K562 (cell line): Measurements from ENCODE around the gene CTF1. TPM values are rescaled to one million over a fixed set of nuclear protein-coding genes. Genes with fewer than 3 reads are reported as not detected.

Source experiments
- ATAC-seq: fragments of 200-7000 bp; cut with Tn5 transposase; 3 replicates; pipeline ENCODE4 v1.9.1; 2020; ENCODE audit warnings: moderate library complexity
- BruUV-seq: library from RNA; stranded (reverse); fragments of 400-500 nt; replicated peaks from 2 replicates; lab custom pipeline; 2021; lab: Mats Ljungman, UMichigan
- CTCF ChIA-PET: fragments of 300-600 bp; formaldehyde crosslinking; extraction: SDS; loops from one replicate; lab custom pipeline; 2021; ENCODE audit warnings: low intra/inter-chr PET ratio; lab: Yijun Ruan, JAX
- POLR2A ChIA-PET: fragments of 300-600, 350-650 bp; sonication (Branson Sonifier 250); formaldehyde crosslinking; extraction: SDS; loops from one replicate; lab custom pipeline; 2021; ENCODE audit warnings: antibody characterized with exemption, inconsistent platforms; lab: Yijun Ruan, JAX
- DNase-seq, 4 experiments: peaks; one replicate each; pipeline versions ENCODE4 v3.0.0 to v3.0.0-alpha.2; 2011 to 2018; ENCODE audit warnings: low spot score in 3 of 4, mixed read lengths in 3 of 4; ENCODE audit errors: extremely low read depth in 1 of 4
- FAIRE-seq: peaks from 2 replicates; lab custom pipeline; 2011; peaks lifted over from hg19 to GRCh38; lab: Jason Lieb, UNC
- H2AFZ ChIP-seq: 2 replicates; pipeline ENCODE4 v1.6.0; 2011; ENCODE audit warnings: low read depth, low read length, control low read depth, inconsistent platforms
- H3K27ac ChIP-seq: fragments of 200-600 bp; 3 replicates; pipeline ENCODE4 v1.8.0; 2011; ENCODE audit warnings: low read depth, mild to moderate bottlenecking, control low read depth, inconsistent platforms, low read length, moderate library complexity, mixed read lengths; ENCODE audit errors: extremely low read depth
- H3K27me3 ChIP-seq, 2 experiments: fragments of 300-600 bp in 1 of 2; 2 replicates in 1 of 2; 3 replicates in 1 of 2; pipeline versions ENCODE4 v1.6.0 to v1.8.0; 2011; ENCODE audit warnings: inconsistent platforms in 2 of 2, low read length in 2 of 2, mild to moderate bottlenecking in 1 of 2, mixed read lengths in 1 of 2, moderate library complexity in 1 of 2; ENCODE audit not compliant: control insufficient read depth in 2 of 2, insufficient read depth in 2 of 2
- H3K36me3 ChIP-seq: fragments of 300-600 bp; 3 replicates; pipeline ENCODE4 v1.8.0; 2011; ENCODE audit warnings: mild to moderate bottlenecking, low read length, inconsistent platforms; ENCODE audit not compliant: control insufficient read depth, insufficient read depth
- H3K4me1 ChIP-seq, 2 experiments: fragments of 200-600 bp in 1 of 2; replicated peaks in 1 of 2; 2 replicates in 1 of 2; 3 replicates in 1 of 2; pipeline versions ENCODE4 v1.5.1 to v1.8.0; 2011; ENCODE audit warnings: inconsistent platforms in 2 of 2, low read length in 2 of 2, mild to moderate bottlenecking in 1 of 2, mixed read lengths in 1 of 2, moderate library complexity in 1 of 2; ENCODE audit not compliant: control insufficient read depth in 2 of 2, insufficient read depth in 2 of 2
- H3K4me2 ChIP-seq: 2 replicates; pipeline ENCODE4 v1.6.1; 2011; ENCODE audit warnings: low read length, control low read depth, inconsistent platforms, mixed read lengths; ENCODE audit not compliant: insufficient read depth
- H3K4me3 ChIP-seq: fragments of 200-600 bp; sonication (generic), shearing (Covaris generic); 2 replicates; pipeline ENCODE4 v1.5.1; 2016; ENCODE audit warnings: control low read depth, inconsistent platforms
- H3K79me2 ChIP-seq: fragments of 200-600 bp; 3 replicates; pipeline ENCODE4 v1.8.0; 2011; ENCODE audit warnings: low read length, inconsistent platforms; ENCODE audit not compliant: control insufficient read depth, insufficient read depth
- H3K9ac ChIP-seq, 2 experiments: 2 replicates each; pipeline versions ENCODE4 v1.6.0 to v1.6.1; 2011; ENCODE audit warnings: low read depth in 2 of 2, low read length in 2 of 2, control low read depth in 1 of 2, inconsistent platforms in 1 of 2, mild to moderate bottlenecking in 1 of 2, mixed read lengths in 1 of 2; ENCODE audit not compliant: insufficient read depth in 1 of 2
- H3K9me1 ChIP-seq: one replicate; pipeline ENCODE4 v1.6.0; 2011; ENCODE audit warnings: inconsistent platforms, mild to moderate bottlenecking, low read length, moderate library complexity; ENCODE audit not compliant: control insufficient read depth, insufficient read depth
- H3K9me3 ChIP-seq: replicated peaks from 2 replicates; pipeline ENCODE4 v1.5.1; 2011; ENCODE audit warnings: low read depth, low read length, inconsistent platforms; ENCODE audit not compliant: control insufficient read depth, insufficient read depth
- H4K20me1 ChIP-seq: replicated peaks from 2 replicates; pipeline ENCODE4 v1.6.1; 2011; ENCODE audit warnings: low read length, inconsistent platforms, mixed read lengths; ENCODE audit not compliant: control insufficient read depth, insufficient read depth
- DDX20 ChIP-seq: fragments of 450-650 bp; IDR thresholded peaks from 2 replicates; pipeline ENCODE4 v1.6.1; 2016; ENCODE audit warnings: missing genetic modification characterization, low read depth, mild to moderate bottlenecking, missing compliant biosample characterization, moderate library complexity
- EP400 ChIP-seq: fragments of 450-650 bp; IDR thresholded peaks from 2 replicates; pipeline ENCODE4 v1.6.1; 2017; ENCODE audit warnings: antibody characterized with exemption, mild to moderate bottlenecking, moderate library complexity
- FOXA3 ChIP-seq, 2 experiments: fragments of 450-650 bp in 1 of 2; sonication (generic) in 1 of 2; formaldehyde crosslinking; IDR thresholded peaks in 1 of 2; conservative IDR thresholded peaks in 1 of 2; 2 replicates each; pipeline versions ENCODE4 v1.4.0 to v1.8.0; 2020 to 2022; ENCODE audit warnings: mild to moderate bottlenecking in 2 of 2, missing genetic modification reagents in 1 of 2
- GTF2A2 ChIP-seq: IDR thresholded peaks from 2 replicates; pipeline ENCODE4 v1.6.1; 2016; ENCODE audit warnings: mild to moderate bottlenecking, missing genetic modification characterization, missing compliant biosample characterization
- HNRNPLL ChIP-seq: fragments of 200-400 bp; formaldehyde crosslinking; IDR thresholded peaks from 2 replicates; pipeline ENCODE4 v1.6.1; 2017; ENCODE audit warnings: low read length, low read depth, mild to moderate bottlenecking; ENCODE audit not compliant: poor library complexity, severe bottlenecking
- TAF7 ChIP-seq: fragments of 450-650 bp; IDR thresholded peaks from 2 replicates; pipeline ENCODE4 v1.6.1; 2016; ENCODE audit warnings: missing genetic modification characterization, missing compliant biosample characterization
- TFAM ChIP-seq: fragments of 250-450 bp; sonication (Bioruptor Pico); conservative IDR thresholded peaks from 2 replicates; pipeline ENCODE4 v1.5.0; 2021; ENCODE audit warnings: mild to moderate bottlenecking, moderate library complexity
- XRCC3 ChIP-seq: fragments of 450-650 bp; IDR thresholded peaks from 2 replicates; pipeline ENCODE4 v1.6.1; 2017; ENCODE audit warnings: mild to moderate bottlenecking, moderate library complexity
- ZNF217 ChIP-seq: sonication (generic); formaldehyde crosslinking; IDR thresholded peaks from 2 replicates; pipeline ENCODE4 v1.8.0; 2022; ENCODE audit warnings: mild to moderate bottlenecking, missing genetic modification reagents
- ZNF584 ChIP-seq: fragments of 200-800 bp; sonication (Bioruptor generic); IDR thresholded peaks from 2 replicates; pipeline ENCODE4 v1.6.1; 2016; ENCODE audit warnings: low read depth, mild to moderate bottlenecking, missing genetic modification characterization, missing compliant biosample characterization
- WGBS: fragments of 100-300 bp; shearing (Covaris generic); methylation state at CpG from one replicate; pipeline ENCODE4 v1.1.6; 2016; ENCODE audit warnings: low coverage, mixed read lengths; ENCODE audit not compliant: insufficient coverage; ENCODE audit errors: missing lambda C conversion rate; 5-methylcytosine and 5-hydroxymethylcytosine counted together
- in situ Hi-C: fragments of 300-500 bp; cut with MboI; formaldehyde crosslinking; loops from 4 replicates; pipeline ENCODE4 v1.15.0; 2018; ENCODE audit warnings: inconsistent platforms, mixed read lengths
- intact Hi-C: fragments of 100-400 bp; cut with micrococcal nuclease; formaldehyde crosslinking; loops from 2 replicates; pipeline ENCODE4 v1.14.2; 2022
- polyA plus RNA-seq, 8 experiments: library from polyadenylated mRNA; depleted of rRNA in 4 of 8; stranded (reverse) in 5 of 8; unstranded in 3 of 8; fragments of >200 nt; fragmentation: Nextera tagmentation in 2 of 8; fragmentation: Illumina TruSeq in 1 of 8; extraction: Ambion mirVana in 2 of 8; extraction: Trizol in 1 of 8; gene quantifications; 2 replicates each; pipeline versions ENCODE4 v1.2.1 to v1.2.3, GENCODE V29; 2011 to 2014; ENCODE audit warnings: inconsistent platforms in 1 of 8, missing spikeins in 1 of 8
- total RNA-seq, 7 experiments: library from RNA; depleted of rRNA in 6 of 7; stranded (reverse); fragments of >200 nt in 6 of 7; fragmentation: Illumina TruSeq in 2 of 7; extraction: Trizol in 2 of 7; gene quantifications; 2 replicates each; pipeline versions ENCODE4 v1.2.1 to v1.2.3, GENCODE V29; 2011 to 2021; ENCODE audit warnings: low replicate concordance in 1 of 7
- TF ChIP-seq, protein P1 (sequence below): sonication (generic); formaldehyde crosslinking; IDR thresholded peaks from 2 replicates; pipeline ENCODE4 v1.8.0; 2022; ENCODE audit warnings: mild to moderate bottlenecking, missing genetic modification reagents
- TF ChIP-seq, protein P2 (sequence below), 3 experiments: IDR thresholded peaks in 2 of 3; conservative IDR thresholded peaks in 1 of 3; 2 replicates each; pipeline ENCODE4 v1.5.1; 2011 to 2012; ENCODE audit warnings: low read length in 3 of 3, mild to moderate bottlenecking in 3 of 3, control low read depth in 2 of 3, improper control_type of control experiment in 1 of 3, inconsistent platforms in 1 of 3, low read depth in 1 of 3, mixed read lengths in 1 of 3, moderate library complexity in 1 of 3; ENCODE audit not compliant: insufficient read depth in 2 of 3
- TF ChIP-seq, protein P3 (sequence below): fragments of 250-450 bp; sonication (Bioruptor Pico); IDR thresholded peaks from 2 replicates; pipeline ENCODE4 v1.4.0; 2020; ENCODE audit warnings: mild to moderate bottlenecking

CTF1 gene
- total and polyA plus RNA-seq, 9 of the 15 experiments (the other 6 are each of a cell fraction or from before 2014, with no cell fraction given), result 0.24 to 2.5 (median 0.44) TPM

DNA sequence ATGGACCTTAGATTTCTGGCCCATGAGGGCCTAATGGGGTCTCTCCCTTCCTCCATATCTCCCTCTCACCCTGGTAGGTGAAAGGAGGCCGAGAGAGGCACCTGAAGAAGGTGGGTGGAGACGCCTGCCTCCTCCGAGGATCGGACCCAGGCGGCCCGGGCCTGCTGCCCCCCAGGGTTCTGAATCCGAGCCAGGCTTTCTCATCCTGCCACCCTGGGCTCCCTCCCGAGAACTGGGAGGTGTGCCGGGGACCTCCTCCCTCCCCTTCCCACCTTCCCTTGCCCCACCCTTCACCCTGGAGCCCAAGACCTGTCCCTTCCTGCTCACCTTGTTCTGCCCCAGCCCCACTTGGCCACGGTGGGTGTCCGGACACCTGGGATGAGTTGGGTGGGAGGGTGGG lies 32.0 kb downstream of the CTF1 start (continued):
- TF ChIP-seq, protein P1, sequence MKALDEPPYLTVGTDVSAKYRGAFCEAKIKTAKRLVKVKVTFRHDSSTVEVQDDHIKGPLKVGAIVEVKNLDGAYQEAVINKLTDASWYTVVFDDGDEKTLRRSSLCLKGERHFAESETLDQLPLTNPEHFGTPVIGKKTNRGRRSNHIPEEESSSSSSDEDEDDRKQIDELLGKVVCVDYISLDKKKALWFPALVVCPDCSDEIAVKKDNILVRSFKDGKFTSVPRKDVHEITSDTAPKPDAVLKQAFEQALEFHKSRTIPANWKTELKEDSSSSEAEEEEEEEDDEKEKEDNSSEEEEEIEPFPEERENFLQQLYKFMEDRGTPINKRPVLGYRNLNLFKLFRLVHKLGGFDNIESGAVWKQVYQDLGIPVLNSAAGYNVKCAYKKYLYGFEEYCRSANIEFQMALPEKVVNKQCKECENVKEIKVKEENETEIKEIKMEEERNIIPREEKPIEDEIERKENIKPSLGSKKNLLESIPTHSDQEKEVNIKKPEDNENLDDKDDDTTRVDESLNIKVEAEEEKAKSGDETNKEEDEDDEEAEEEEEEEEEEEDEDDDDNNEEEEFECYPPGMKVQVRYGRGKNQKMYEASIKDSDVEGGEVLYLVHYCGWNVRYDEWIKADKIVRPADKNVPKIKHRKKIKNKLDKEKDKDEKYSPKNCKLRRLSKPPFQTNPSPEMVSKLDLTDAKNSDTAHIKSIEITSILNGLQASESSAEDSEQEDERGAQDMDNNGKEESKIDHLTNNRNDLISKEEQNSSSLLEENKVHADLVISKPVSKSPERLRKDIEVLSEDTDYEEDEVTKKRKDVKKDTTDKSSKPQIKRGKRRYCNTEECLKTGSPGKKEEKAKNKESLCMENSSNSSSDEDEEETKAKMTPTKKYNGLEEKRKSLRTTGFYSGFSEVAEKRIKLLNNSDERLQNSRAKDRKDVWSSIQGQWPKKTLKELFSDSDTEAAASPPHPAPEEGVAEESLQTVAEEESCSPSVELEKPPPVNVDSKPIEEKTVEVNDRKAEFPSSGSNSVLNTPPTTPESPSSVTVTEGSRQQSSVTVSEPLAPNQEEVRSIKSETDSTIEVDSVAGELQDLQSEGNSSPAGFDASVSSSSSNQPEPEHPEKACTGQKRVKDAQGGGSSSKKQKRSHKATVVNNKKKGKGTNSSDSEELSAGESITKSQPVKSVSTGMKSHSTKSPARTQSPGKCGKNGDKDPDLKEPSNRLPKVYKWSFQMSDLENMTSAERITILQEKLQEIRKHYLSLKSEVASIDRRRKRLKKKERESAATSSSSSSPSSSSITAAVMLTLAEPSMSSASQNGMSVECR, result no peak
- TF ChIP-seq HNRNPLL (no peak), FOXA3 (CRISPR knock-in tag; conservative IDR thresholded peaks at IDR 0.05 in 1 of 2, IDR thresholded peaks at IDR 0.05 in 1 of 2) (no peak), DDX20 (tag) (no peak)

DNA sequence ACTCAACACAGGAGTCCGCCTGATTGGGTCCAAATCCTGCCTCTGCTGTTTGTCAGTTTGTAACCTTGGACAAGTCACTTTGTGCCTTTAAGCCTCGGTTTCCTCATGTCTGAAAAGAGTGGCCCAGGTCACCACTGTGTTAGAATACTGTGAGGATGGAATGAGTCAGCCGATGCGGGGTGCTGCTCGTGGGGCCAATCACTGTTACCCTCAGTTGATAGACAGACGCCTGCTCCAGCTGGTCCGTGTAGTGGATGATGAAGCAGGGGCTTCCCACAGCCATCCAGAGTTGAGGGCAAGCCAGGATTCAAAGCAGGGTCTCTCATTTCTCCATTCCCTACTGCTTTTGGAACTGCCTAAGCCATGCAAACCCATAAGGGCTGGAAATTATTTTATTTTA lies 32.8 kb downstream of the CTF1 start:
- POLR2A ChIA-PET, result interaction anchor here (0.8 kb wide), 1 partner anchor 837 kb away, joined by 4 read pairs; no protein-coding TSS in a partner anchor
- no peak overlapping the region for H2AFZ ChIP-seq
- peaks cover 3% of the 10 kb centered on the region for H3K9me1 ChIP-seq
- in situ Hi-C loops (no loop called here), intact Hi-C loops (no loop called here)
- FAIRE-seq (no peak), ATAC-seq (no peak), DNase-seq (no peak)
- H3K9ac ChIP-seq, result no peak overlapping the region
- H3K27ac ChIP-seq, result no peak overlapping the region
- TF ChIP-seq XRCC3 (no peak), ZNF584 (CRISPR knock-in tag) (no peak), EP400 (no peak), GTF2A2 (tag) (no peak), TFAM (no peak), TAF7 (tag) (no peak), ZNF217 (CRISPR knock-in tag) (no peak)
- TF ChIP-seq, protein P2, sequence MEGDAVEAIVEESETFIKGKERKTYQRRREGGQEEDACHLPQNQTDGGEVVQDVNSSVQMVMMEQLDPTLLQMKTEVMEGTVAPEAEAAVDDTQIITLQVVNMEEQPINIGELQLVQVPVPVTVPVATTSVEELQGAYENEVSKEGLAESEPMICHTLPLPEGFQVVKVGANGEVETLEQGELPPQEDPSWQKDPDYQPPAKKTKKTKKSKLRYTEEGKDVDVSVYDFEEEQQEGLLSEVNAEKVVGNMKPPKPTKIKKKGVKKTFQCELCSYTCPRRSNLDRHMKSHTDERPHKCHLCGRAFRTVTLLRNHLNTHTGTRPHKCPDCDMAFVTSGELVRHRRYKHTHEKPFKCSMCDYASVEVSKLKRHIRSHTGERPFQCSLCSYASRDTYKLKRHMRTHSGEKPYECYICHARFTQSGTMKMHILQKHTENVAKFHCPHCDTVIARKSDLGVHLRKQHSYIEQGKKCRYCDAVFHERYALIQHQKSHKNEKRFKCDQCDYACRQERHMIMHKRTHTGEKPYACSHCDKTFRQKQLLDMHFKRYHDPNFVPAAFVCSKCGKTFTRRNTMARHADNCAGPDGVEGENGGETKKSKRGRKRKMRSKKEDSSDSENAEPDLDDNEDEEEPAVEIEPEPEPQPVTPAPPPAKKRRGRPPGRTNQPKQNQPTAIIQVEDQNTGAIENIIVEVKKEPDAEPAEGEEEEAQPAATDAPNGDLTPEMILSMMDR (IDR thresholded peaks at IDR 0.05 in 2 of 3, conservative IDR thresholded peaks at IDR 0.05 in 1 of 3; ENCODE audit: insufficient read depth in 2 of 3, low read depth in 1 of 3, low read length in 3 of 3), result no peak
- TF ChIP-seq, protein P3, sequence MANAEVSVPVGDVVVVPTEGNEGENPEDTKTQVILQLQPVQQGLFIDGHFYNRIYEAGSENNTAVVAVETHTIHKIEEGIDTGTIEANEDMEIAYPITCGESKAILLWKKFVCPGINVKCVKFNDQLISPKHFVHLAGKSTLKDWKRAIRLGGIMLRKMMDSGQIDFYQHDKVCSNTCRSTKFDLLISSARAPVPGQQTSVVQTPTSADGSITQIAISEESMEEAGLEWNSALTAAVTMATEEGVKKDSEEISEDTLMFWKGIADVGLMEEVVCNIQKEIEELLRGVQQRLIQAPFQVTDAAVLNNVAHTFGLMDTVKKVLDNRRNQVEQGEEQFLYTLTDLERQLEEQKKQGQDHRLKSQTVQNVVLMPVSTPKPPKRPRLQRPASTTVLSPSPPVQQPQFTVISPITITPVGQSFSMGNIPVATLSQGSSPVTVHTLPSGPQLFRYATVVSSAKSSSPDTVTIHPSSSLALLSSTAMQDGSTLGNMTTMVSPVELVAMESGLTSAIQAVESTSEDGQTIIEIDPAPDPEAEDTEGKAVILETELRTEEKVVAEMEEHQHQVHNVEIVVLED (CRISPR knock-in tag), result no peak
- BruUV-seq, result no TSS peak
- CTCF ChIA-PET, result no interaction called here
- H3K4me1 ChIP-seq, result peaks cover 0 to 47% of the 10 kb centered on the region in 2 experiments; a peak in 3 of 5 replicates
- no peaks in the 10 kb centered on the region for H3K9me3 ChIP-seq
- no peak overlapping the region for H3K4me2 ChIP-seq
- 82% methylated on average over 7 of the region's 7 CpGs for WGBS
- H3K4me3 ChIP-seq, result no peak overlapping the region
- H3K27me3 ChIP-seq, result no peaks in the 10 kb centered on the region
- H4K20me1 ChIP-seq, result no peaks in the 10 kb centered on the region; the same call in 1 of the 2 replicates
- peaks cover 9% of the 10 kb centered on the region for H3K79me2 ChIP-seq
- peaks cover 61% of the 10 kb centered on the region; the same call in 2 of the 3 replicates for H3K36me3 ChIP-seq
